Gastrocnemius medialis (tissue), 4 donors: ENCODE data around the gene GM2A. TPM values are rescaled to one million over a fixed set of nuclear protein-coding genes. Genes with fewer than 3 reads are reported as not detected.

Source experiments
- ATAC-seq, 2 donors: fragments of 150-250 bp; one replicate each; pipeline ENCODE4 v1.9.1; 2016
- DNase-seq, 2 donors: peaks; one replicate each; pipeline ENCODE4 v3.0.0-alpha.2; 2019
- H3K27ac ChIP-seq, 4 donors: fragments of 200-600 bp; sonication (generic); 1 replicate in 1 of 4; 2 replicates in 3 of 4; pipeline ENCODE4 v1.5.1; 2016 to 2018; ENCODE audit warnings: mild to moderate bottlenecking in 2 of 4, moderate library complexity in 1 of 4
- H3K27me3 ChIP-seq, 3 donors: fragments of 200-600 bp; sonication (generic) in 2 of 3; 1 replicate in 1 of 3; 2 replicates in 2 of 3; pipeline versions ENCODE4 v1.5.1 to v1.6.0; 2016 to 2019; ENCODE audit warnings: mild to moderate bottlenecking in 1 of 3, moderate library complexity in 1 of 3
- H3K36me3 ChIP-seq, 2 donors: fragments of 200-600 bp; sonication (generic) in 1 of 2; one replicate each; pipeline ENCODE4 v1.5.1; 2017 to 2018
- H3K4me1 ChIP-seq, 2 donors: fragments of 200-600 bp; sonication (generic) in 1 of 2; one replicate each; pipeline ENCODE4 v1.5.1; 2016 to 2017; ENCODE audit warnings: mild to moderate bottlenecking in 2 of 2
- H3K4me3 ChIP-seq, 4 donors: fragments of 200-600 bp; sonication (generic) in 3 of 4; 1 replicate in 1 of 4; 2 replicates in 3 of 4; pipeline ENCODE4 v1.5.1; 2016 to 2019; ENCODE audit warnings: mild to moderate bottlenecking in 2 of 4
- H3K9me3 ChIP-seq, 3 donors: fragments of 200-600 bp; sonication (generic) in 2 of 3; 1 replicate in 1 of 3; 2 replicates in 2 of 3; pipeline ENCODE4 v1.5.1; 2016 to 2019
- POLR2A ChIP-seq, 2 donors: fragments of 450-650 bp; IDR thresholded peaks; one replicate each; pipeline ENCODE4 v1.6.1; 2017; ENCODE audit warnings: antibody characterized with exemption in 2 of 2, mild to moderate bottlenecking in 2 of 2, moderate library complexity in 2 of 2
- in situ Hi-C, 4 donors: fragments of 200-750 bp; cut with MboI; loops; one replicate each; pipeline versions ENCODE4 v1.15.0 to v1.8.0; 2017; ENCODE audit warnings: low sequenced_read_pairs in 4 of 4
- intact Hi-C: fragments of 100-400 bp; cut with DNase I; formaldehyde crosslinking; loops from one replicate; pipeline ENCODE4 v1.15.1; 2023; ENCODE audit warnings: low total_unique reads
- total RNA-seq, 4 donors: library from RNA; depleted of rRNA; stranded (reverse); fragments of >200 nt; gene quantifications; one replicate each; pipeline versions ENCODE4 v1.1.0 to v1.2.3, GENCODE V29; 2016
- TF ChIP-seq, protein P1 (sequence below), 5 experiments: fragments of 450-650 bp in 3 of 5; fragments of 200-600 bp in 2 of 5; sonication (generic) in 2 of 5; IDR thresholded peaks in 4 of 5; conservative IDR thresholded peaks in 1 of 5; 1 replicate in 4 of 5; 2 replicates in 1 of 5; pipeline ENCODE4 v1.5.1; 2016 to 2019; ENCODE audit warnings: antibody characterized with exemption in 5 of 5, mild to moderate bottlenecking in 3 of 5, moderate library complexity in 3 of 5

GM2A gene
- total RNA-seq, 4 donors from 2014 or later: 5.0 to 7.2 (median 5.7) TPM

- Histone ChIP-seq H3K36me3 (no peaks in the 10 kb centered on the region), H3K27ac (no peak overlapping the region), H3K9me3 (no peaks in the 10 kb centered on the region), H3K27me3 (no peaks in the 10 kb centered on the region), H3K4me3 (no peak overlapping the region), H3K4me1 (no peaks in the 10 kb centered on the region)
- ATAC-seq (no peak), DNase-seq (no peak)
- intact Hi-C loops: no loop called here
- TF ChIP-seq POLR2A (IDR thresholded peaks at IDR 0.05): no peak
- TF ChIP-seq, protein P1, sequence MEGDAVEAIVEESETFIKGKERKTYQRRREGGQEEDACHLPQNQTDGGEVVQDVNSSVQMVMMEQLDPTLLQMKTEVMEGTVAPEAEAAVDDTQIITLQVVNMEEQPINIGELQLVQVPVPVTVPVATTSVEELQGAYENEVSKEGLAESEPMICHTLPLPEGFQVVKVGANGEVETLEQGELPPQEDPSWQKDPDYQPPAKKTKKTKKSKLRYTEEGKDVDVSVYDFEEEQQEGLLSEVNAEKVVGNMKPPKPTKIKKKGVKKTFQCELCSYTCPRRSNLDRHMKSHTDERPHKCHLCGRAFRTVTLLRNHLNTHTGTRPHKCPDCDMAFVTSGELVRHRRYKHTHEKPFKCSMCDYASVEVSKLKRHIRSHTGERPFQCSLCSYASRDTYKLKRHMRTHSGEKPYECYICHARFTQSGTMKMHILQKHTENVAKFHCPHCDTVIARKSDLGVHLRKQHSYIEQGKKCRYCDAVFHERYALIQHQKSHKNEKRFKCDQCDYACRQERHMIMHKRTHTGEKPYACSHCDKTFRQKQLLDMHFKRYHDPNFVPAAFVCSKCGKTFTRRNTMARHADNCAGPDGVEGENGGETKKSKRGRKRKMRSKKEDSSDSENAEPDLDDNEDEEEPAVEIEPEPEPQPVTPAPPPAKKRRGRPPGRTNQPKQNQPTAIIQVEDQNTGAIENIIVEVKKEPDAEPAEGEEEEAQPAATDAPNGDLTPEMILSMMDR (IDR thresholded peaks at IDR 0.05 in 4 of 5, conservative IDR thresholded peaks at IDR 0.05 in 1 of 5): no peak
- in situ Hi-C loops: loop anchor here in 1 of 4 donors (25.0 kb wide), 1 partner anchor 108 kb away; no protein-coding TSS in a partner anchor
Measured at GRCh38 chr5:151245680-151246219, 7.2 kb upstream of the GM2A start.

DNA sequence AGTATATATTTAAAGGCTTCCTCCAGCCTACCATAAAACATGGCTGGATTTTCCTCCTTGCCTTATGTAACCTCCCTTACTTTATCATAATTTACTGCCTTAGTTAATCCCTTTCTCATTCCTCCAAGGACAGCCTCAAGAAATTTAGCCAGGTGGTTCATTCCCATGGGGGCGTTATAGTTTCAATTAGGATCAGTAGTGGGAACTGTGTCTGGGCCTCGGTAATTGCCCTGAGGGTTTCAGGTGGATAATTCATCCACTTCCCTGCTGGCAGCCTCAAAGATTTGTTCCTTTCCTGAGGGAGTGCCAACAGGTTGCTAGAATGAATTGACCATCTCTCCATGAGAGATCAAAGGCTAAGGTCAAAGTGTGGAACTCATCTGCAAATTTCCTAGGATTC lies 4.3 kb upstream of the GM2A start:
- intact Hi-C loops (no loop called here), in situ Hi-C loops (loop anchor here in 1 of 4 donors (25.0 kb wide), 1 partner anchor 111 kb away; no protein-coding TSS in a partner anchor)
- no peak overlapping the region for H3K27ac ChIP-seq
- H3K4me3 ChIP-seq: no peak overlapping the region
- TF ChIP-seq POLR2A (IDR thresholded peaks at IDR 0.05): no peak
- TF ChIP-seq, protein P1 (IDR thresholded peaks at IDR 0.05 in 4 of 5, conservative IDR thresholded peaks at IDR 0.05 in 1 of 5): no peak
- H3K4me1 ChIP-seq: peaks cover 5 to 11% of the 10 kb centered on the region in 2 donors
- DNase-seq: no peak
- H3K27me3 ChIP-seq: no peaks in the 10 kb centered on the region
- H3K36me3 ChIP-seq: no peaks in the 10 kb centered on the region
- H3K9me3 ChIP-seq: no peaks in the 10 kb centered on the region
- ATAC-seq: no peak

DNA sequence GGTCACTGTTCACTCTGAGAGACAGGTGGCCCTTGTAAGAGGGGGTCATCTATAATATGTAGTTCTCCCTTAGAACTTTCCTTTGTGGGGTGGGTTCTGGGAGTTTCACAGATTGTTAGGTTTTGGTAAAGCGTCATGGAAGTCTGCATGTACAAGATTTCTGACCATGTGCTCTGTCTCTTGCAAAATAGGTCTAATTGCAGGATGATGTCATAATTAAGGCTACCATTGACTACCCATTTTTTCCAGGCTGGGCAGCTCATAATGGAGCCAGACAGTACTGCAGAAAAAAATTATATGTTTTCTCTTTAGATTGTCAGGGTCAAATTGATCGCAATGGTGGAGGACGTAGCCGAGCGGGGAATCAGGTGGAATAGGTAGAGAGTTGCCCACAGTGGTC lies 3.7 kb upstream of the GM2A start:
- in situ Hi-C loops: loop anchor here in 1 of 4 donors (25.0 kb wide), 1 partner anchor 112 kb away; no protein-coding TSS in a partner anchor

GRCh38 chr5:151250346-151251000 lies 2.5 kb upstream of the GM2A start:
- Histone ChIP-seq H3K9me3 (no peaks in the 10 kb centered on the region), H3K4me1 (peaks cover 16 to 27% of the 10 kb centered on the region in 2 donors), H3K27ac (no peak overlapping the region), H3K4me3 (no peak overlapping the region), H3K27me3 (no peaks in the 10 kb centered on the region), H3K36me3 (no peaks in the 10 kb centered on the region)
- DNase-seq (no peak), ATAC-seq (no peak)
- intact Hi-C loops (loop anchor here (5.0 kb wide), 1 partner anchor 203 kb away; no protein-coding TSS in a partner anchor), in situ Hi-C loops (no loop called here)
- TF ChIP-seq POLR2A (IDR thresholded peaks at IDR 0.05): no peak
- TF ChIP-seq, protein P1 (IDR thresholded peaks at IDR 0.05 in 4 of 5, conservative IDR thresholded peaks at IDR 0.05 in 1 of 5): no peak

More for the DNA sequence above, 3.7 kb upstream of the GM2A start:
- Histone ChIP-seq H3K9me3 (no peaks in the 10 kb centered on the region), H3K36me3 (no peaks in the 10 kb centered on the region), H3K4me3 (no peak overlapping the region), H3K27ac (no peak overlapping the region), H3K27me3 (no peaks in the 10 kb centered on the region), H3K4me1 (peaks cover 11 to 18% of the 10 kb centered on the region in 2 donors)
- intact Hi-C loops: no loop called here
- DNase-seq: no peak
- TF ChIP-seq, protein P1 (IDR thresholded peaks at IDR 0.05 in 4 of 5, conservative IDR thresholded peaks at IDR 0.05 in 1 of 5): no peak
- no peak for TF ChIP-seq POLR2A (IDR thresholded peaks at IDR 0.05)
- no peak for ATAC-seq
